GM23248 (cell line): ENCODE results near the gene PRKCA. TPM values are rescaled to one million over a fixed set of nuclear protein-coding genes. Genes with fewer than 3 reads are reported as not detected.

Source experiments
- DNase-seq: peaks from one replicate; pipeline ENCODE4 v3.0.0-alpha.2; 2015
- H2AFZ ChIP-seq: fragments of 200-600 bp; sonication (generic); 2 replicates; pipeline ENCODE4 v1.6.1; 2016; ENCODE audit warnings: antibody characterized with exemption
- H3F3A ChIP-seq: fragments of 200-600 bp; sonication (generic); 2 replicates; pipeline ENCODE4 v1.6.1; 2016; ENCODE audit warnings: mild to moderate bottlenecking, antibody characterized with exemption, mixed run types; ENCODE audit not compliant: insufficient read depth
- H3K27ac ChIP-seq: fragments of 200-600 bp; sonication (generic); 2 replicates; pipeline ENCODE4 v1.5.1; 2016; ENCODE audit warnings: mild to moderate bottlenecking
- H3K27me3 ChIP-seq: fragments of 200-600 bp; sonication (generic); replicated peaks from 2 replicates; pipeline ENCODE4 v1.6.1; 2016; ENCODE audit warnings: mild to moderate bottlenecking; ENCODE audit not compliant: insufficient read depth
- H3K36me3 ChIP-seq: fragments of 200-600 bp; sonication (generic); 2 replicates; pipeline ENCODE4 v1.6.1; 2016; ENCODE audit warnings: low read depth, mild to moderate bottlenecking
- H3K4me1 ChIP-seq: fragments of 200-600 bp; sonication (generic); 2 replicates; pipeline ENCODE4 v1.6.1; 2016; ENCODE audit warnings: mild to moderate bottlenecking; ENCODE audit not compliant: insufficient read depth
- H3K4me2 ChIP-seq: fragments of 200-600 bp; sonication (generic); one replicate; pipeline ENCODE4 v1.6.1; 2016; ENCODE audit warnings: mild to moderate bottlenecking; ENCODE audit not compliant: unreplicated experiment
- H3K4me3 ChIP-seq: fragments of 200-600 bp; sonication (generic); 2 replicates; pipeline ENCODE4 v1.5.1; 2016; ENCODE audit warnings: mild to moderate bottlenecking
- H3K79me2 ChIP-seq: fragments of 200-600 bp; sonication (generic); 2 replicates; pipeline ENCODE4 v1.6.1; 2016; ENCODE audit warnings: mild to moderate bottlenecking; ENCODE audit not compliant: insufficient read depth
- H3K9ac ChIP-seq: fragments of 200-600 bp; sonication (generic); 2 replicates; pipeline ENCODE4 v1.6.1; 2016; ENCODE audit warnings: mild to moderate bottlenecking
- H3K9me2 ChIP-seq: fragments of 200-600 bp; sonication (generic); 2 replicates; pipeline ENCODE4 v1.6.1; 2016; ENCODE audit warnings: mixed run types, mild to moderate bottlenecking, moderate library complexity; ENCODE audit not compliant: insufficient read depth
- H3K9me3 ChIP-seq: fragments of 200-600 bp; sonication (generic); one replicate; pipeline ENCODE4 v1.6.1; 2017; ENCODE audit warnings: low read depth
- H4K20me1 ChIP-seq: fragments of 200-600 bp; sonication (generic); 2 replicates; pipeline ENCODE4 v1.6.0; 2016; ENCODE audit not compliant: insufficient read depth
- EZH2 ChIP-seq: fragments of 200-600 bp; sonication (generic); IDR thresholded peaks from 2 replicates; pipeline ENCODE4 v1.6.1; 2018; ENCODE audit warnings: antibody characterized with exemption, mild to moderate bottlenecking; ENCODE audit not compliant: insufficient read depth, poor library complexity, severe bottlenecking
- EZH2phosphoT487 ChIP-seq: fragments of 200-600 bp; sonication (generic); IDR thresholded peaks from 2 replicates; pipeline ENCODE4 v1.6.1; 2018; ENCODE audit warnings: antibody characterized with exemption, moderate library complexity, mild to moderate bottlenecking, low read depth; ENCODE audit not compliant: insufficient read depth
- WGBS, 2 experiments: methylation state at CpG; one replicate each; pipeline ENCODE4 v1.1.6; 2015 to 2017; ENCODE audit warnings: low lambda C conversion rate in 2 of 2, low coverage in 1 of 2; ENCODE audit errors: missing lambda C conversion rate in 2 of 2; 5-methylcytosine and 5-hydroxymethylcytosine counted together
- in situ Hi-C: fragments of 300-500 bp; cut with MboI; formaldehyde crosslinking; loops from 2 replicates; pipeline ENCODE4 v1.15.0; 2020
- polyA plus RNA-seq: library from polyadenylated mRNA; unstranded; fragments of >200 nt; fragmentation: Nextera tagmentation; extraction: Ambion mirVana; gene quantifications from 2 replicates; pipeline ENCODE4 v1.2.1, GENCODE V29; 2016
- total RNA-seq: library from RNA; depleted of rRNA; stranded (reverse); fragments of >200 nt; shearing (Covaris generic); gene quantifications from 2 replicates; pipeline ENCODE4 v1.2.3, GENCODE V29; 2014

Gene PRKCA
- total and polyA plus RNA-seq, 2 experiments from 2014 or later, result 17.3 to 28.5 TPM

GRCh38 chr17:66580956-66581391 is 278.6 kb downstream of the PRKCA start:
- no peaks in the 10 kb centered on the region for H3K9me3 ChIP-seq
- no peak overlapping the region for H3K4me3 ChIP-seq
- no peak overlapping the region for H2AFZ ChIP-seq
- H3K9me2 ChIP-seq, result no peaks in the 10 kb centered on the region
- no peaks in the 10 kb centered on the region for H3K36me3 ChIP-seq
- WGBS, 2 experiments, result 73 to 76% methylated on average over 3 of the region's 3 CpGs
- H3F3A ChIP-seq, result peaks cover 8% of the 10 kb centered on the region; the same call in 1 of the 2 replicates
- H3K27me3 ChIP-seq, result no peaks in the 10 kb centered on the region
- no peak overlapping the region for H3K27ac ChIP-seq
- no peak overlapping the region for H3K4me2 ChIP-seq
- H3K4me1 ChIP-seq, result no peaks in the 10 kb centered on the region
- peaks cover 68% of the 10 kb centered on the region for H3K79me2 ChIP-seq
- in situ Hi-C loops, result no loop called here
- H3K9ac ChIP-seq, result no peak overlapping the region
- no peak for DNase-seq
- H4K20me1 ChIP-seq, result peaks cover 8% of the 10 kb centered on the region; the same call in 1 of the 2 replicates
- no peak for TF ChIP-seq EZH2
- TF ChIP-seq EZH2phosphoT487, result no peak

- Histone ChIP-seq H3K79me2 (peaks cover 65% of the 10 kb centered on the region), H3K9me3 (no peaks in the 10 kb centered on the region), H3K9ac (no peak overlapping the region), H3K4me2 (no peak overlapping the region), H4K20me1 (peaks cover 8% of the 10 kb centered on the region; the same call in 1 of the 2 replicates), H3K36me3 (no peaks in the 10 kb centered on the region), H2AFZ (no peak overlapping the region), H3K27me3 (no peaks in the 10 kb centered on the region), H3K9me2 (no peaks in the 10 kb centered on the region), H3K4me1 (no peaks in the 10 kb centered on the region), H3K4me3 (no peak overlapping the region), H3F3A (peaks cover 8% of the 10 kb centered on the region; the same call in 1 of the 2 replicates), H3K27ac (no peak overlapping the region)
- in situ Hi-C loops, result no loop called here
- no peak for DNase-seq
- TF ChIP-seq EZH2 (no peak), EZH2phosphoT487 (no peak)
- 97% methylated on average over 5 of the region's 5 CpGs for WGBS, 2 experiments
Measured at GRCh38 chr17:66582373-66583111, 280.1 kb downstream of the PRKCA start.

GRCh38 chr17:66583112-66583748 is 280.8 kb downstream of the PRKCA start:
- Histone ChIP-seq H3K4me2 (no peak overlapping the region), H2AFZ (no peak overlapping the region), H3K27me3 (no peaks in the 10 kb centered on the region), H3K9ac (no peak overlapping the region), H3K36me3 (no peaks in the 10 kb centered on the region), H3K27ac (no peak overlapping the region), H4K20me1 (peaks cover 8% of the 10 kb centered on the region; the same call in 1 of the 2 replicates), H3K79me2 (peaks cover 68% of the 10 kb centered on the region), H3K9me2 (no peaks in the 10 kb centered on the region), H3K4me1 (no peaks in the 10 kb centered on the region), H3K4me3 (no peak overlapping the region), H3F3A (peaks cover 8% of the 10 kb centered on the region; the same call in 1 of the 2 replicates), H3K9me3 (no peaks in the 10 kb centered on the region)
- in situ Hi-C loops, result no loop called here
- DNase-seq, result no peak
- WGBS, 2 experiments, result 96 to 97% methylated on average over 4 of the region's 4 CpGs
- no peak for TF ChIP-seq EZH2
- TF ChIP-seq EZH2phosphoT487, result no peak

- Histone ChIP-seq H3K9me3 (no peaks in the 10 kb centered on the region), H4K20me1 (peaks cover 8% of the 10 kb centered on the region), H3K9ac (no peak overlapping the region), H3K4me3 (no peak overlapping the region), H3K27ac (no peak overlapping the region), H2AFZ (no peak overlapping the region), H3K27me3 (no peaks in the 10 kb centered on the region), H3F3A (peaks cover 8% of the 10 kb centered on the region; the same call in 1 of the 2 replicates), H3K4me2 (no peak overlapping the region), H3K9me2 (no peaks in the 10 kb centered on the region), H3K4me1 (no peaks in the 10 kb centered on the region), H3K36me3 (no peaks in the 10 kb centered on the region), H3K79me2 (peaks cover 71% of the 10 kb centered on the region)
- no peak for DNase-seq
- 97 to 100% methylated on average over 4 of the region's 4 CpGs for WGBS, 2 experiments
- TF ChIP-seq EZH2, result no peak
- TF ChIP-seq EZH2phosphoT487, result no peak
- in situ Hi-C loops, result no loop called here
Measured at GRCh38 chr17:66584927-66585326, 282.5 kb downstream of the PRKCA start.
